ENCODE measurements around the gene LTK. TPM values are rescaled to one million over a fixed set of nuclear protein-coding genes. Genes with fewer than 3 reads are reported as not detected.
A peak's percentile ranks its signal among the peaks of the same experiment; 100 is the strongest.

LTK gene
- total and polyA plus RNA-seq, 2 donors from 2014 or later: 0.91 to 6.7 TPM

DNA sequence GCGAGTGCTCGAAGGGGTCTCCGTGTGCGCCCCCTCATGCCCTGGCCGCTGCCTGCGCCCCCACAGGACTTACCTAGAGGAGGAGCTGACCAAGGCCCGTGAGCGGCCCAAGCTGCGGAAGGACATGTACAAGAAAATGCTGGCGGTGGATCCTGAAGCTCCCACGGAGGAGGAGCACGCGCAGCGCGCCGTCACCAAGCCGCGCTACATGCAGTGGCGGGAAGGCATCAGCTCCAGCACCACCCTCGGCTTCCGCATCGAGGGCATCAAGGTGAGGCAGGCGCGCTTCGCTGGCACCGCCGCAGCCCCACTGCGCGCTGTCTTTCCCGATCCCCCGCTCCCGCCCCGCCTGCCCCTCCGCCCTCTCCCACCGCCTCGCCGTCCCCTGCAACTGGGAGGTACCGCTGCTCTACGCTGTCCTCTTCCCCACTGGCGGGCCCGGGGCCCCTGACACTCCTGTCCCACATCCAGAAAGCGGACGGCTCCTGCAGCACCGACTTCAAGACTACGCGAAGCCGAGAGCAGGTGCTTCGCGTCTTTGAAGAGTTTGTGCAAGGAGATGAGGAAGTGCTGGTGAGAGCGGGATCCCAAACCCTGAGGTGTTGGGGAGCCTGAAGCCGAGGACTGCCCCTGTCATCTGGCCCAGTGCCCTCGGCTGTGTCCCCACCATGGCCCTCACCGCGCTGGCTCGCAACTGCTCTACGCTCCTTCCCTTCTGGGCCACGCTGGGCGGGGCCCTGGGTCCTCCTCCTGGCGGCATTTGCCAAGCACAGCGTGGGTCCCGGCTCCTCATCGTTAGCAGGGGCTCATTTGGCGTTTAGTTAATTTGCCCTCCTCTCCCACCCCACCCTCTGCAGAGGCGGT is 11.5 kb downstream of the LTK start:
- TF ChIP-seq, protein P1, sequence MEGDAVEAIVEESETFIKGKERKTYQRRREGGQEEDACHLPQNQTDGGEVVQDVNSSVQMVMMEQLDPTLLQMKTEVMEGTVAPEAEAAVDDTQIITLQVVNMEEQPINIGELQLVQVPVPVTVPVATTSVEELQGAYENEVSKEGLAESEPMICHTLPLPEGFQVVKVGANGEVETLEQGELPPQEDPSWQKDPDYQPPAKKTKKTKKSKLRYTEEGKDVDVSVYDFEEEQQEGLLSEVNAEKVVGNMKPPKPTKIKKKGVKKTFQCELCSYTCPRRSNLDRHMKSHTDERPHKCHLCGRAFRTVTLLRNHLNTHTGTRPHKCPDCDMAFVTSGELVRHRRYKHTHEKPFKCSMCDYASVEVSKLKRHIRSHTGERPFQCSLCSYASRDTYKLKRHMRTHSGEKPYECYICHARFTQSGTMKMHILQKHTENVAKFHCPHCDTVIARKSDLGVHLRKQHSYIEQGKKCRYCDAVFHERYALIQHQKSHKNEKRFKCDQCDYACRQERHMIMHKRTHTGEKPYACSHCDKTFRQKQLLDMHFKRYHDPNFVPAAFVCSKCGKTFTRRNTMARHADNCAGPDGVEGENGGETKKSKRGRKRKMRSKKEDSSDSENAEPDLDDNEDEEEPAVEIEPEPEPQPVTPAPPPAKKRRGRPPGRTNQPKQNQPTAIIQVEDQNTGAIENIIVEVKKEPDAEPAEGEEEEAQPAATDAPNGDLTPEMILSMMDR (IDR thresholded peaks at IDR 0.05; ENCODE audit: borderline replicate concordance, extremely low read depth, insufficient read depth): no peak
- Histone ChIP-seq H3K27me3 (ENCODE audit: control insufficient read depth, insufficient read depth, low read length) (peaks cover 15% of the 10 kb centered on the region), H3K27ac (ENCODE audit: low read depth in 2 of 2, low read length in 2 of 2) (no peak overlapping the region), H3K9me3 (ENCODE audit: control insufficient read depth in 2 of 3, insufficient read depth in 1 of 3, low read length in 3 of 3) (no peaks in the 10 kb centered on the region), H3K4me1 (ENCODE audit: control insufficient read depth in 2 of 3, insufficient read depth in 2 of 3, low read depth in 1 of 3, low read length in 3 of 3) (peaks cover 0 to 11% (median 0%) of the 10 kb centered on the region in 3 donors), H3K36me3 (ENCODE audit: control insufficient read depth in 2 of 3, insufficient read depth in 3 of 3, low read length in 3 of 3) (no peaks in the 10 kb centered on the region), H3K9ac (ENCODE audit: low read length in 3 of 3) (no peak overlapping the region), H3K4me3 (ENCODE audit: low read length in 3 of 3) (peak overlapping the region in 1 of 3 donors; percentile 27)
- FAIRE-seq (no peak), DNase-seq (peak in 3 of 5 donors; percentile 13 to 16 (median 16))
- intact Hi-C loops (cut with DNase I): no loop called here

DNA sequence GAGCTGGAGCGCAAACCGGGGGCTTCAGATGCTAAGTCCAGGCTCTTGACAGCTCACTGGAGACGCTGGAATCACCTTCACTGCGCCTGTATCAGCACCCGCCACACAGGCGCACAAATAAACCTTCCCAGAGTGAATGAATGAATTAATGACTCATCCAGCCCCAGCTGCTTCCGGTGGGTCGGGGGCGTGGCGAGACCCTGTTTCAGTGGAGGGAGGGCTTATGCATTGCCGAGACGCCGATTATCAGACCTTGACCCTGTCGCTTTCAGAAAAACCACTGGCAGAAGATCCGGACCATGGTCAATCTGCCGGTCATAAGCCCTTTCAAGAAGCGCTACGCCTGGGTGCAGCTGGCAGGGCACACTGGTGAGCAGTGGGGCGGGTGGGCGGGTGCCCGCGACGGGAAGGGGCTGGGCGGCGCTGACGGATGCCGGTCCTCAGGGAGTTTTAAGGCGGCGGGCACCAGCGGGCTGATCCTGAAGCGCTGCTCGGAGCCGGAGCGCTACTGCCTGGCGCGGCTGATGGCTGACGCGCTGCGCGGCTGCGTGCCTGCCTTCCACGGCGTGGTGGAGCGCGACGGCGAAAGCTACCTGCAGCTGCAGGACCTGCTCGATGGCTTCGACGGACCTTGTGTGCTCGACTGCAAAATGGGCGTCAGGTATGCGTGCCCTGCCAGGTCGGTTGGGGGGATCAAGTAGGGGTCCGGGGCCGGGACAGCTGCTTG is 12.3 kb downstream of the LTK start:
- H3K27ac ChIP-seq (ENCODE audit: low read depth in 2 of 2, low read length in 2 of 2): no peak overlapping the region
- no peaks in the 10 kb centered on the region for H3K36me3 ChIP-seq (ENCODE audit: control insufficient read depth in 2 of 3, insufficient read depth in 3 of 3, low read length in 3 of 3)
- no peaks in the 10 kb centered on the region for H3K9me3 ChIP-seq (ENCODE audit: control insufficient read depth in 2 of 3, insufficient read depth in 1 of 3, low read length in 3 of 3)
- intact Hi-C loops (cut with DNase I): no loop called here
- H3K9ac ChIP-seq (ENCODE audit: low read length in 3 of 3): no peak overlapping the region
- TF ChIP-seq, protein P1 (IDR thresholded peaks at IDR 0.05; ENCODE audit: borderline replicate concordance, extremely low read depth, insufficient read depth): no peak
- DNase-seq: peak in 4 of 5 donors; percentile 67 to 72 (median 70)
- H3K4me1 ChIP-seq (ENCODE audit: control insufficient read depth in 2 of 3, insufficient read depth in 2 of 3, low read depth in 1 of 3, low read length in 3 of 3): peaks cover 0 to 11% (median 0%) of the 10 kb centered on the region in 3 donors
- H3K27me3 ChIP-seq (ENCODE audit: control insufficient read depth, insufficient read depth, low read length): peaks cover 20% of the 10 kb centered on the region
- peak overlapping the region in 1 of 3 donors; percentile 20 for H3K4me3 ChIP-seq (ENCODE audit: low read length in 3 of 3)
- FAIRE-seq: no peak

DNA sequence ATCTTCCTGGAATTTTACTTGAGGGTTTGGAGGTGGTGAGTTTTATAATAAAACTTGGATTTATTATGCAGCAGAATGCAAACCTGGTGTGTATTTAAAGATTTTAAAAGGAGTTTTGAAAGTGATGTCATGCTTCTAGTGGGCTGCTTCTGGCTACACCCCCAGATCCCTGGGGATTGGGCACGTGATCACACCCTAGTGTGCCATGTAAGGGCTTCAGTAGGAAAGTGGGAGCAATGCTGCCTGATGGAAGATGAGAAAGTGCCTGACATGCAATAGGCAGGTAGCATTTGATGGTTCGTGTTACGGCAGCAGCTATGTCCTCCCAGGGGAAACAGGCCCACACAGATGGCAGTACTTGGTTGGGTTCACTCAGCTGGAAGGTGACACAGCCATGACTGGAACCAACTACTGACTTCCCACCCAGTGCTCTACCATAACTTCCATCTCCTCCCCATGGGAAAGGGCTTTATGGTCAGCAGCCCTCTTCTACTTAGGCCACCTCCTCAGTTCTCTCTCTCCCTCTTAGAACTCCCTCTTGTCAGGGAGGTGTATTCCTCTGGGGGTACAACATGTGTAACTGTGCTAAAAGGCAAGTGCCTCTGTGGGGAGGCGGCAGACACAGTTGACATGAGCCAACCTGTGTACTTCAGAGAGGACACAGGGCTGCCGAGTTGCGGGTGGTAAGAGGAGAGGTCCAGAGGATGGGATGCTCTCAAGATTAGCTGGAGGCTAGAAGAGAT is 14.3 kb downstream of the LTK start:
- H3K27me3 ChIP-seq (ENCODE audit: control insufficient read depth, insufficient read depth, low read length): peaks cover 20% of the 10 kb centered on the region

More for the DNA sequence above, 14.3 kb downstream of the LTK start:
- TF ChIP-seq, protein P1 (IDR thresholded peaks at IDR 0.05; ENCODE audit: borderline replicate concordance, extremely low read depth, insufficient read depth): no peak
- H3K9ac ChIP-seq (ENCODE audit: low read length in 3 of 3): no peak overlapping the region
- H3K36me3 ChIP-seq (ENCODE audit: control insufficient read depth in 2 of 3, insufficient read depth in 3 of 3, low read length in 3 of 3): no peaks in the 10 kb centered on the region
- DNase-seq (no peak), FAIRE-seq (no peak)
- no peaks in the 10 kb centered on the region for H3K9me3 ChIP-seq (ENCODE audit: control insufficient read depth in 2 of 3, insufficient read depth in 1 of 3, low read length in 3 of 3)
- intact Hi-C loops (cut with DNase I): no loop called here
- no peak overlapping the region for H3K27ac ChIP-seq (ENCODE audit: low read depth in 2 of 2, low read length in 2 of 2)
- no peak overlapping the region for H3K4me3 ChIP-seq (ENCODE audit: low read length in 3 of 3)
- H3K4me1 ChIP-seq (ENCODE audit: control insufficient read depth in 2 of 3, insufficient read depth in 2 of 3, low read depth in 1 of 3, low read length in 3 of 3): peaks cover 0 to 19% (median 0%) of the 10 kb centered on the region in 3 donors

All from kidney (tissue), 14 donors.